B cell (primary cell): Measurements from ENCODE around the gene AAK1.

Source experiments
- CTCF ChIP-seq: fragments of 200-600 bp; IDR thresholded peaks from one replicate; pipeline ENCODE4 v1.8.0; 2022; ENCODE audit warnings: antibody characterized with exemption, mild to moderate bottlenecking
- EZH2 ChIP-seq: IDR thresholded peaks from 2 replicates; pipeline ENCODE4 v1.6.1; 2012; ENCODE audit warnings: borderline replicate concordance, low read depth, mild to moderate bottlenecking, moderate library complexity, low read length; ENCODE audit not compliant: insufficient read depth, poor library complexity, severe bottlenecking

- TF ChIP-seq CTCF (no peak), EZH2 (no peak)
Measured at GRCh38 chr2:69452687-69453086, 190.9 kb downstream of the AAK1 start.
